Sigmoid colon (tissue), 7 donors: ENCODE measurements around the gene NTF3. TPM values are rescaled to one million over a fixed set of nuclear protein-coding genes. Genes with fewer than 3 reads are reported as not detected.
A peak's percentile ranks its signal among the peaks of the same experiment; 100 is the strongest.

Experiments
- DNase-seq: peaks from one replicate; pipeline ENCODE4 v3.0.0-alpha.2; 2019
- H3K27ac ChIP-seq, 4 donors: fragments of 200-600 bp; sonication (generic); one replicate each; pipeline ENCODE4 v1.5.1; 2016 to 2019; ENCODE audit warnings: mild to moderate bottlenecking in 1 of 4
- H3K27me3 ChIP-seq, 3 donors: fragments of 200-600 bp; sonication (generic); one replicate each; pipeline ENCODE4 v1.5.1; 2019; ENCODE audit warnings: mild to moderate bottlenecking in 1 of 3
- H3K36me3 ChIP-seq, 4 donors: fragments of 200-600 bp; sonication (generic); one replicate each; pipeline ENCODE4 v1.5.1; 2016 to 2019
- H3K4me1 ChIP-seq, 4 donors: fragments of 200-600 bp; sonication (generic); one replicate each; pipeline ENCODE4 v1.5.1; 2017 to 2019
- H3K4me3 ChIP-seq, 4 donors: fragments of 200-600 bp; sonication (generic); one replicate each; pipeline ENCODE4 v1.5.1; 2017 to 2019; ENCODE audit warnings: mild to moderate bottlenecking in 2 of 4, moderate library complexity in 1 of 4
- H3K9me3 ChIP-seq, 4 donors: fragments of 200-600 bp in 3 of 4; sonication (generic) in 3 of 4; one replicate each; pipeline versions ENCODE4 v1.5.1 to v1.6.1; 2013 to 2019
- EP300 ChIP-seq, 4 donors: sonication (generic); formaldehyde crosslinking; IDR thresholded peaks; one replicate each; pipeline ENCODE4 v1.6.1; 2017; ENCODE audit warnings: antibody characterized with exemption in 4 of 4
- POLR2A ChIP-seq, 2 donors: fragments of 450-650 bp; IDR thresholded peaks; one replicate each; pipeline ENCODE4 v1.6.1; 2016; ENCODE audit warnings: antibody characterized with exemption in 2 of 2, mild to moderate bottlenecking in 2 of 2, moderate library complexity in 2 of 2
- POLR2AphosphoS5 ChIP-seq, 4 donors: sonication (generic); formaldehyde crosslinking; IDR thresholded peaks; one replicate each; pipeline ENCODE4 v1.6.1; 2017; ENCODE audit warnings: antibody characterized with exemption in 4 of 4
- WGBS, 2 donors: extraction: QIAGEN DNeasy Blood & Tissue Kit; methylation state at CpG; one replicate each; pipeline ENCODE4 v1.1.7; 2013; 5-methylcytosine and 5-hydroxymethylcytosine counted together
- intact Hi-C: fragments of 100-400 bp; cut with DNase I; formaldehyde crosslinking; loops from one replicate; pipeline ENCODE4 v1.15.1; 2023
- polyA plus RNA-seq, 3 donors: library from polyadenylated mRNA; stranded (reverse); fragments of 200-250 nt; gene quantifications; one replicate each; pipeline ENCODE4 v1.2.3, GENCODE V29; 2013
- total RNA-seq, 4 donors: library from RNA; depleted of rRNA; stranded (reverse); fragments of >200 nt; gene quantifications; one replicate each; pipeline ENCODE4 v1.1.0, GENCODE V29; 2016
- TF ChIP-seq, protein P1 (sequence below), 4 experiments: fragments of 450-650 bp in 3 of 4; fragments of 200-600 bp in 1 of 4; IDR thresholded peaks; one replicate each; pipeline ENCODE4 v1.5.1; 2016 to 2019; ENCODE audit warnings: antibody characterized with exemption in 4 of 4, mild to moderate bottlenecking in 3 of 4, moderate library complexity in 2 of 4
- donor health status: healthy with polysubstance abuse.
- donor health status: Bipolar disorder and iron deficiency.
- donor health status: healthy.

The NTF3 gene
- total RNA-seq (1 to 10 TPM in 1 of 4 donors, under 1 TPM in 3; 0.71 to 1.8 (median 0.89) TPM), polyA plus RNA-seq (1 to 10 TPM in 1 of 3 donors, not detected in 2; 1.1 TPM)

DNA sequence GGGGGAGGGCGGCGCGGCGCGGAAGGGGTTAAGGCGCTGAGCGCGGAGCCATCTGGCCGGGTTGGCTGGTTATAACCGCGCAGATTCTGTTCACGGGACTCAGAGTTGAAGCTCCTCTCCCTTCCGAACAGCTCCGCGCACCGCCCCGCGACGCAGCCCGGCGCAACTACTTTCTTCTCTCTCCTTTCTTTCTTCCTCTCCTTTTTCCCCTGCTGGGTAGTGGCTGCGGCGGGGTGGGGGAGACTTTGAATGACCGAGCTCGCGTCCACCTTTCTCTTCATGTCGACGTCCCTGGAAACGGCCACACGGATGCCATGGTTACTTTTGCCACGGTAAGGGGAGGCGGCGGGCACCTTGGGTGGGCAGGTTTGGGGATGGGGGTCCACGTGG lies at the start of gene NTF3:
NTF3 (plus strand) TSS at position 98 of the 390 bp plus-strand sequence; CDS start at position 315, 217 bp downstream.
- TF ChIP-seq, protein P1, sequence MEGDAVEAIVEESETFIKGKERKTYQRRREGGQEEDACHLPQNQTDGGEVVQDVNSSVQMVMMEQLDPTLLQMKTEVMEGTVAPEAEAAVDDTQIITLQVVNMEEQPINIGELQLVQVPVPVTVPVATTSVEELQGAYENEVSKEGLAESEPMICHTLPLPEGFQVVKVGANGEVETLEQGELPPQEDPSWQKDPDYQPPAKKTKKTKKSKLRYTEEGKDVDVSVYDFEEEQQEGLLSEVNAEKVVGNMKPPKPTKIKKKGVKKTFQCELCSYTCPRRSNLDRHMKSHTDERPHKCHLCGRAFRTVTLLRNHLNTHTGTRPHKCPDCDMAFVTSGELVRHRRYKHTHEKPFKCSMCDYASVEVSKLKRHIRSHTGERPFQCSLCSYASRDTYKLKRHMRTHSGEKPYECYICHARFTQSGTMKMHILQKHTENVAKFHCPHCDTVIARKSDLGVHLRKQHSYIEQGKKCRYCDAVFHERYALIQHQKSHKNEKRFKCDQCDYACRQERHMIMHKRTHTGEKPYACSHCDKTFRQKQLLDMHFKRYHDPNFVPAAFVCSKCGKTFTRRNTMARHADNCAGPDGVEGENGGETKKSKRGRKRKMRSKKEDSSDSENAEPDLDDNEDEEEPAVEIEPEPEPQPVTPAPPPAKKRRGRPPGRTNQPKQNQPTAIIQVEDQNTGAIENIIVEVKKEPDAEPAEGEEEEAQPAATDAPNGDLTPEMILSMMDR (IDR thresholded peaks at IDR 0.05) = no peak
- peak; percentile 8 to 49 (median 34) for TF ChIP-seq POLR2AphosphoS5 (IDR thresholded peaks at IDR 0.05)
- intact Hi-C loops = loop anchor here (10.0 kb wide), 1 partner anchor 363 kb away; no protein-coding TSS in a partner anchor
- peaks cover 25 to 85% (median 55%) of the 10 kb centered on the region in 3 donors for H3K27me3 ChIP-seq
- peaks cover 0 to 38% (median 35%) of the 10 kb centered on the region in 4 donors for H3K4me1 ChIP-seq
- H3K4me3 ChIP-seq = peak within 1 kb of the TSS; percentile 34 to 47 (median 44)
- 1% methylated on average over 34 of the region's 34 CpGs for WGBS, 2 donors
- no peaks in the 10 kb centered on the region for H3K36me3 ChIP-seq
- no peaks in the 10 kb centered on the region for H3K9me3 ChIP-seq
- peak within 1 kb of the TSS in 3 of 4 donors; percentile 23 to 46 (median 42) for H3K27ac ChIP-seq
- no peak for DNase-seq

DNA sequence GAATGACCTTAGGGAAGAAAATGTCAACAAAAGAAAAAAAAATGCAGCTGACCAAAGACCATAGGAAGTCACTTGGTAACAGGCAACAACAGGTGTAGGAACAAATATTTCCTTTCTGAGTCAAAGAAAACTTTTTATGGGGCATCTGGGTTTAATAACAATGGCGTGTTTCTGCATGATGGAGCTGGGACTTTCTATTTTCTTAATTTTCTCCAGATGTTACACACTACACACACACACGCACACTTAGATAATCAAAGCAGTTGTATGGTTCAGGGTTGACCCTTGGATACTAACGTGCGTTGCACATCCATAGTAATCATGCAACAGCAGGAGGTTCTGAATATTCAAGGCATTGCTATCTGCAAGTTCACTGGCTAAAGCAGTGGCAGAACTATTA lies 47.9 kb upstream of the NTF3 start:
- 91 to 92% methylated on average over 4 of the region's 4 CpGs for WGBS, 2 donors
- intact Hi-C loops = no loop called here
- H3K4me1 ChIP-seq = peaks cover 0 to 2% (median 0%) of the 10 kb centered on the region in 4 donors
- H3K27ac ChIP-seq = no peak overlapping the region
- TF ChIP-seq EP300 (IDR thresholded peaks at IDR 0.05) (no peak), POLR2A (IDR thresholded peaks at IDR 0.05) (no peak), POLR2AphosphoS5 (IDR thresholded peaks at IDR 0.05) (no peak)
- TF ChIP-seq, protein P1 (IDR thresholded peaks at IDR 0.05) = no peak
- H3K36me3 ChIP-seq = no peaks in the 10 kb centered on the region
- DNase-seq = no peak
- H3K27me3 ChIP-seq = no peaks in the 10 kb centered on the region
- peaks cover 0 to 3% (median 0%) of the 10 kb centered on the region in 4 donors for H3K9me3 ChIP-seq
- no peak overlapping the region for H3K4me3 ChIP-seq

DNA sequence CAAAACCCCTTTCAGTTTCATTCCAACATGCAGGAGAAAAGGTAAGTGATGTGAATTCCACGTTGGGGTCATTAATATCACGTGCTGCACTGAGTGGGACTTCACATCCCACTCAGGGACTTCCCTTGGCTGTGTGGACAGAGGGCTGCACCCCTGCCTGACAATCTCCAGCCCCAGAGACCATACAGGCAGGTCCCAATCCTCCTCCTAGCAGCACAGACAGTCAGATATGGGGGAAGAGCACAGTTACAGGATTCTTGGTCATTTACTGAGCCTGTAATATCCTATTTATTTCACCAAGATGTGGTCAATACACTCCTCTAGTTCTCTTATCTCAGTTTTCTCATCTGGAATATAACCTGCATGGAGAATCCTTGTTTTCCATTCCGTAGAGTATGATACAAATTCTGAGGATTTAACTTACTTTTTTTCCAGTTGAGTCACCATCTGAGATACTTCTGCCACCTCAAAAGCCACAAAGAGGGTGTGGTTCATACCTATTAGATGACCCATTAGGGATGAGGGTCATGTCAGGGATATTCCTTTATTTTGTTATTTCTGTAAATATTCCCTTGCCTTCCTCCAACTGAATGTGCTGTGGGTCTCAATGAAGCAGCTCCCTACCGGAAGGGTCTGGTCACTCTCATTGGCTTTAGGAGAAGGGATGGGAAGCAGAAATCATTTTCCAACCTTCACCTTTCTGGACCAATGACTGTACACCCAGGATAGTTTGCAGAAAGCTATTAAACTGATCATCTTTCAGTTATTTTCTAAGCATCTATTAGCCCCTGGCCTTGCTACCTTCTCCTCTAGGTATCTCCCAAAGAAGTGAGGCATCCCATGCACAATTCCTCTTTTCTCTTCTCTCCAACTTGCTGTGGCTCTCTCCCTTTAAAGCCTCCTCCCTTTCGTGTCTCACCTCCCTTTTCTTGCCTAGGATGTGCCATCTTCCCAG lies 43.0 kb upstream of the NTF3 start:
- H3K4me3 ChIP-seq = no peak overlapping the region
- no peak overlapping the region for H3K27ac ChIP-seq
- H3K9me3 ChIP-seq = no peaks in the 10 kb centered on the region
- intact Hi-C loops = no loop called here
- no peak for TF ChIP-seq POLR2AphosphoS5 (IDR thresholded peaks at IDR 0.05)
- no peak for TF ChIP-seq EP300 (IDR thresholded peaks at IDR 0.05)
- TF ChIP-seq POLR2A (IDR thresholded peaks at IDR 0.05) = no peak
- TF ChIP-seq, protein P1 (IDR thresholded peaks at IDR 0.05) = no peak
- DNase-seq = no peak
- H3K27me3 ChIP-seq = no peaks in the 10 kb centered on the region
- no peaks in the 10 kb centered on the region for H3K4me1 ChIP-seq
- WGBS, 2 donors = 86 to 92% methylated on average over 5 of the region's 5 CpGs
- no peaks in the 10 kb centered on the region for H3K36me3 ChIP-seq

DNA sequence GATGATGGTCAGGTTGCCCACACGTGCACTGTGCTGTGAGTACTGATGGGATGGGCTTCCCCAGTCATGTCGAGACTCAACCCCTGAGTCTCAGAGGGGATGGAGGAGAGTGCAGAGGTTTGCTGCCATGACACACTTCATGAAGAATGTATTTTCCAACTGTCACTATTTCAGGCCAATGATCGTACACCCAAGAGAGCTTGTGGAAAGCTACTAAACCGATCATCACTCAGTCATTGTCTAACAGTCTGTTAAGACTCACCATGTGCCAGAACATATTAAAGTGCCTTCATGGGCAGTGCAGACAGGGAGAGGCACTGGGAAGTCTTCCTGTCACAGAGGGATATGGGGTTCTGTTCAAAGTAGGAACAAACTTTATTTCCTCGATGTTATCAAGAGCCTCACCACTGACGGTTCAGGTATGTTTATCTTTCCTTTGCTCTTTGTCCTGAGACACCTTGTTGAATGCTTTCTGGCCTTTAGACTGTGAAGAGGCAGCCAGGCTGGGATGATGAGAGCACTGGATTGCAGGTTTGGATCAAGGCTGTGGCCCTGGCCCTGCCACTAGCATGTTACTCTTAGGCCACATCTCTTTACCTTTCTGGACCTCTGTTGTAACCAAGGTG lies 41.6 kb upstream of the NTF3 start:
- intact Hi-C loops = no loop called here
- Histone ChIP-seq H3K36me3 (no peaks in the 10 kb centered on the region), H3K27me3 (no peaks in the 10 kb centered on the region), H3K9me3 (no peaks in the 10 kb centered on the region), H3K4me1 (no peaks in the 10 kb centered on the region), H3K27ac (no peak overlapping the region), H3K4me3 (no peak overlapping the region)
- 43 to 78% methylated on average over 6 of the region's 6 CpGs for WGBS, 2 donors
- no peak for DNase-seq
- TF ChIP-seq POLR2A (IDR thresholded peaks at IDR 0.05) (no peak), POLR2AphosphoS5 (IDR thresholded peaks at IDR 0.05) (no peak), EP300 (IDR thresholded peaks at IDR 0.05) (no peak)
- TF ChIP-seq, protein P1 (IDR thresholded peaks at IDR 0.05) = no peak
